Suprapubic skin (tissue), 4 donors: Measurements from ENCODE around the gene SLC47A2. TPM values are rescaled to one million over a fixed set of nuclear protein-coding genes. Genes with fewer than 3 reads are reported as not detected.
A peak's percentile ranks its signal among the peaks of the same experiment; 100 is the strongest.

Experiments
- DNase-seq, 2 donors: peaks; one replicate each; pipeline ENCODE4 v3.0.0-alpha.2; 2019; ENCODE audit warnings: low spot score in 2 of 2
- H3K27ac ChIP-seq: fragments of 200-600 bp; sonication (generic); one replicate; pipeline ENCODE4 v1.5.1; 2019
- H3K27me3 ChIP-seq: fragments of 200-600 bp; sonication (generic); one replicate; pipeline ENCODE4 v1.5.1; 2019
- H3K36me3 ChIP-seq: fragments of 200-600 bp; sonication (generic); one replicate; pipeline ENCODE4 v1.5.1; 2019
- H3K4me1 ChIP-seq: fragments of 200-600 bp; sonication (generic); one replicate; pipeline ENCODE4 v1.5.1; 2019
- H3K4me3 ChIP-seq: fragments of 200-600 bp; sonication (generic); one replicate; pipeline ENCODE4 v1.5.1; 2019; ENCODE audit warnings: mild to moderate bottlenecking
- H3K9me3 ChIP-seq: fragments of 200-600 bp; sonication (generic); one replicate; pipeline ENCODE4 v1.5.1; 2019
- EP300 ChIP-seq: sonication (generic); formaldehyde crosslinking; IDR thresholded peaks from one replicate; pipeline ENCODE4 v1.6.1; 2017; ENCODE audit warnings: antibody characterized with exemption
- POLR2A ChIP-seq, 2 donors: fragments of 450-650 bp; IDR thresholded peaks; one replicate each; pipeline ENCODE4 v1.6.1; 2017; ENCODE audit warnings: antibody characterized with exemption in 2 of 2, mild to moderate bottlenecking in 2 of 2, moderate library complexity in 2 of 2
- POLR2AphosphoS5 ChIP-seq, 3 donors: sonication (generic); formaldehyde crosslinking; IDR thresholded peaks; one replicate each; pipeline ENCODE4 v1.6.1; 2017; ENCODE audit warnings: antibody characterized with exemption in 3 of 3
- WGBS: methylation state at CpG from one replicate; pipeline ENCODE4 v1.1.5; 2018; 5-methylcytosine and 5-hydroxymethylcytosine counted together
- total RNA-seq, 4 donors: library from RNA; depleted of rRNA; stranded (reverse); fragments of >200 nt; gene quantifications; one replicate each; pipeline ENCODE4 v1.1.0, GENCODE V29; 2016
- TF ChIP-seq, protein P1 (sequence below), 2 donors: fragments of 200-600 bp in 1 of 2; fragments of 450-650 bp in 1 of 2; sonication (generic) in 1 of 2; IDR thresholded peaks; one replicate each; pipeline ENCODE4 v1.5.1; 2016 to 2019; ENCODE audit warnings: antibody characterized with exemption in 2 of 2, mild to moderate bottlenecking in 1 of 2, moderate library complexity in 1 of 2

SLC47A2 gene
- total RNA-seq, 4 donors from 2014 or later: 0.96 to 7.9 (median 2.5) TPM; not detected in 1

DNA sequence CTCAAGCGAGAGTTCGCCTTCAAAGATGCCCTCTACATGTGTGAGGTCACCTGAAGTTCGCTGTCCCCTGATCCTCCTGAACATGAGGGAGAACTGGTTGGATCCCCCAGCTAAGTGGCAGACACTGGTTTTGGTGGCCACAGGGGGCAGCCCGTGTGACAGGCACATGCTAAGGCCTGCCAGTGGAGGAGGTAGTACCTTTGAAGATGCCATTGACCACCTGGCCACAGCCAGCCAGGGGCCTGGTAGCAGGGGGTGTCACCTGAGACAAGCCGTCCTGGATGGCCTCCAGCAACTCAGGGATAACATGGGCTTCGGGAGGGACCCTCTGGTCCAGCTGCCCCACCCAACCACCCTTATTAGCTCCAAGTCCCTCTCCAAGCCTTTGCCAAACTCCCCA lies 39.0 kb upstream of the SLC47A2 start:
- 92% methylated on average over 6 of the region's 6 CpGs for WGBS
- Histone ChIP-seq H3K4me1 (peaks cover 35% of the 10 kb centered on the region), H3K4me3 (no peak overlapping the region), H3K27ac (no peak overlapping the region), H3K9me3 (no peaks in the 10 kb centered on the region), H3K27me3 (no peaks in the 10 kb centered on the region), H3K36me3 (no peaks in the 10 kb centered on the region)
- peak in 1 of 2 donors; percentile 40 for DNase-seq
- TF ChIP-seq EP300: no peak
- TF ChIP-seq POLR2A (IDR thresholded peaks at IDR 0.05): no peak
- TF ChIP-seq, protein P1, sequence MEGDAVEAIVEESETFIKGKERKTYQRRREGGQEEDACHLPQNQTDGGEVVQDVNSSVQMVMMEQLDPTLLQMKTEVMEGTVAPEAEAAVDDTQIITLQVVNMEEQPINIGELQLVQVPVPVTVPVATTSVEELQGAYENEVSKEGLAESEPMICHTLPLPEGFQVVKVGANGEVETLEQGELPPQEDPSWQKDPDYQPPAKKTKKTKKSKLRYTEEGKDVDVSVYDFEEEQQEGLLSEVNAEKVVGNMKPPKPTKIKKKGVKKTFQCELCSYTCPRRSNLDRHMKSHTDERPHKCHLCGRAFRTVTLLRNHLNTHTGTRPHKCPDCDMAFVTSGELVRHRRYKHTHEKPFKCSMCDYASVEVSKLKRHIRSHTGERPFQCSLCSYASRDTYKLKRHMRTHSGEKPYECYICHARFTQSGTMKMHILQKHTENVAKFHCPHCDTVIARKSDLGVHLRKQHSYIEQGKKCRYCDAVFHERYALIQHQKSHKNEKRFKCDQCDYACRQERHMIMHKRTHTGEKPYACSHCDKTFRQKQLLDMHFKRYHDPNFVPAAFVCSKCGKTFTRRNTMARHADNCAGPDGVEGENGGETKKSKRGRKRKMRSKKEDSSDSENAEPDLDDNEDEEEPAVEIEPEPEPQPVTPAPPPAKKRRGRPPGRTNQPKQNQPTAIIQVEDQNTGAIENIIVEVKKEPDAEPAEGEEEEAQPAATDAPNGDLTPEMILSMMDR (IDR thresholded peaks at IDR 0.05): no peak
- no peak for TF ChIP-seq POLR2AphosphoS5 (IDR thresholded peaks at IDR 0.05)

DNA sequence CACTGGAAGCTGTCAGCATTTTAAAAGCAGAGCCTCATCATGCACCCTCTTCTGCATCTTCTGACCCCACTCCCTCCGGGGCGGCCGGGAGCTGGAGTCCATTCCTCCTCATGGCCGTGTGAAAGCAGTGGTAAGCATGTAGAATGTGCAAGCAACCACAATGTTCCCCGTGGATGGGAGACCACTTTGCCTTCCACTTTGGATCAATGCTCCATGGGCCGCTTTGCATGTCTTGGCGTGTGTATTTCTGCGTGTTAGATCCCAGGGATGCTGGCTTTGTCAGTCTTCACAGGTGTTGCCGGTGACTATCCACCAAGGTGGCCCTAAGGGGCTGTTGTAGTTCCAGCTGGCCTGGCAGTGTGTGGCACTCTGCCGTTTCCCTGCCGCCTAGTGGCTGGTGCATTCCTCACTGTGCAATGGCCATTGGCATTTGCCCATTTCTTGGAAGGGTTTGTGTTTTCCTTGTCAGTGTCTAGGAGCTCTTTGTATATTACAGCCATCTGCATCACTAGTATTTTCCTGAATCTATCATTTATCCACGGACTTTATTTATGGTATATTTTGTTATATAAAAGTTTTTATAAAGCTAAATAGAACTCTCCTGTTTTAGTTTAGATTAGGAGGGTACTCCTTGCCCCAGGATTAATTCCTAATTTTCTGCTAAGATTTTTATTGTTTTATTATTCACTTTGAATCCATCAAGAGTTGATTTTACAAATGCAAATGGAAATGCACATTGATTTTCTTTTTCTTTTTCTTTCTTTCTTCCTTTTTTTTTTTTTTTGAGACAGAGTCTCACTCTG lies 37.5 kb upstream of the SLC47A2 start:
- DNase-seq: no peak
- WGBS: 40% methylated on average over 12 of the region's 12 CpGs
- TF ChIP-seq, protein P1 (IDR thresholded peaks at IDR 0.05): peak; percentile 34 to 50
- TF ChIP-seq EP300: no peak
- no peak overlapping the region for H3K4me3 ChIP-seq
- H3K4me1 ChIP-seq: peaks cover 39% of the 10 kb centered on the region
- H3K27ac ChIP-seq: peak overlapping the region; percentile 77
- no peaks in the 10 kb centered on the region for H3K36me3 ChIP-seq
- no peaks in the 10 kb centered on the region for H3K27me3 ChIP-seq
- H3K9me3 ChIP-seq: no peaks in the 10 kb centered on the region

DNA sequence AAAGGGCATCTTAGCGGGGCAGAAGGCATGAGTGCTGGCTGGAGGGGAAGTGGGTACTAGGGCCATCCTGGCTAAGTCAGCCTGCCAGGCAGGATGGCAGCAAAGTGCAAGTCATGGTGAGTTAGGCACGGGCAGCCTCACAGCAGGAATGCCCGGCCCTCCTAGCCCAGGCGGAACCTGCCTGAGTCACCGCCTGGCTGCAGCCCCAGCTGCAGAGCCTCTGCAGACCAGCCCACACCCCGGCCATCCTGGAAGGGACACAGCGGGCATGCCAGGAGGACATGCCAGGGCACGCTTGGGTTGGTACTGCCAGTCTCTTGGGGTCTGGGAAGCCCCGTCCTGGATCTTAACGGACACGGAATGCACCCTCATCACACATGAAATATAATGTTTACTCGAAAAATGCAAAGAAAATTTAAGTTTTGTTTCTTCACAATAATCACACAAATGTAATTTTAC lies 36.7 kb upstream of the SLC47A2 start:
- H3K4me3 ChIP-seq: no peak overlapping the region

DNA sequence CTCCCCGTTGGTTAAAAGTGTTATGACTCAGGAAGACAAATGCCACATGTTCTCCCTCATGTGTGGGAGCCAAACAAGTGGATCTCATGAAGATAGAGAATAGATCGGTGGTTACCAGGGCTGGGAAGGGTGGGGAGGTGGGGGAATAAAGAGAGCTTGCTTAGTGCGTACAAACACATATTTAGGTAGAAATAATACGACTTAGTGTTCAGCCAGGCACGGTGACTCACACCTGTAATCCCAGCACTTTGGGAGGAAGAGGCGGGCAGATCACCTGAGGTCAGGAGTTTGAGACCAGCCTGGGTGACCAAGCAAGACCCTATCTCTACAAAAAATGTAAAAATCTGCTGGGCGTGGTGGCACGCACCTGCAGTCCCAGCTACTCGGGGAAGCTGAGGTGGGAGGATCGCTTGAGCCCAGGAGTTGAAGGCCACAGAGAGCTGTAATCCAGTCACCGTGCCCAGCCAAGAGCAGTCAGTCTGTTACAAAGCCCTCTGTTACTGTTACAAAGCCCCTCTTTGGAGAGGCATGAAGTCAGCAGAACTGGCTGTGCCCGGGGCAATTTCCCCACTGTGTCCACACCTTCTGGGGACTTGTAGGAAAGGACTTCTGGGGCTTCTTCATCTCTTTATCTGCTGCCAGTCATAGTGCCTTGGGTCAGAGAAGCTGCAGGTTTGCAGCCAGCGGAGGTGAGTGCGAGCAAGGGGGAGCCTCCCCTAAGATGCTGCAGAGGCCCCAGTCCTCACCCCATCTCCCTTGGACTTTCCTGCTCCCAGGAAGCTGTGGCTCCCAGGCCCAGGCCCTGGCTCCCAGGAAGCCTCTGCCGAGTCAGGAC lies 36.0 kb upstream of the SLC47A2 start:
- Histone ChIP-seq H3K9me3 (no peaks in the 10 kb centered on the region), H3K4me1 (peaks cover 52% of the 10 kb centered on the region), H3K27me3 (no peaks in the 10 kb centered on the region), H3K36me3 (no peaks in the 10 kb centered on the region), H3K4me3 (no peak overlapping the region), H3K27ac (peak overlapping the region; percentile 77)
- WGBS: 71% methylated on average over 13 of the region's 15 CpGs
- TF ChIP-seq EP300: no peak
- no peak for TF ChIP-seq POLR2AphosphoS5 (IDR thresholded peaks at IDR 0.05)
- TF ChIP-seq, protein P1 (IDR thresholded peaks at IDR 0.05): no peak
- no peak for TF ChIP-seq POLR2A (IDR thresholded peaks at IDR 0.05)
- DNase-seq: no peak

More for the DNA sequence above, 36.7 kb upstream of the SLC47A2 start:
- H3K9me3 ChIP-seq: no peaks in the 10 kb centered on the region
- 35% methylated on average over 11 of the region's 12 CpGs for WGBS
- DNase-seq: no peak
- peaks cover 46% of the 10 kb centered on the region for H3K4me1 ChIP-seq
- no peaks in the 10 kb centered on the region for H3K27me3 ChIP-seq
- TF ChIP-seq, protein P1 (IDR thresholded peaks at IDR 0.05): no peak
- TF ChIP-seq POLR2AphosphoS5 (IDR thresholded peaks at IDR 0.05): peak in 2 of 3 donors; percentile 49 to 73
- no peaks in the 10 kb centered on the region for H3K36me3 ChIP-seq
- peak overlapping the region; percentile 77 for H3K27ac ChIP-seq

DNA sequence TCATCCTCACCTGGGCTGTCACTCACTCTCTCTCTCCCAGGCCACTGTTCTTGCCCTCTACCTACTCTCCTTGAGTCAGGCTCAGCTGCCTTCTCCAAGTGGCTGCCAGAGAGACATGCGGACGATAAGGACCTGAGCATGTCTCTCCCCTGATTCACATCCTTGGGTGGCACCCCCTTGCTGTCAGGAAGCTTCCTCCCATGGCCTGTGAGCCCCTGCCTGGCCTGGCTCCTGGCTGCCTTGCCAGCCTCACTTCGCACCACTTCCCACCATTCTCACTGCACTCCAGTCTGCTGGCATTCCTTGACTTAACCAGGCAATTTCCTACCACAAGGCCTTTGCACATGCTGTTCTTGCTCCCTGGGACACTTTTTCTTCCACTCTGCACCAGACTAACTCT lies 34.5 kb upstream of the SLC47A2 start:
- Histone ChIP-seq H3K27ac (peak overlapping the region; percentile 43), H3K27me3 (no peaks in the 10 kb centered on the region), H3K9me3 (no peaks in the 10 kb centered on the region), H3K36me3 (no peaks in the 10 kb centered on the region), H3K4me3 (no peak overlapping the region), H3K4me1 (peaks cover 65% of the 10 kb centered on the region)
- 83% methylated on average over 3 of the region's 3 CpGs for WGBS
- TF ChIP-seq EP300 (no peak), POLR2A (IDR thresholded peaks at IDR 0.05) (no peak), POLR2AphosphoS5 (IDR thresholded peaks at IDR 0.05) (no peak)
- TF ChIP-seq, protein P1 (IDR thresholded peaks at IDR 0.05): no peak
- DNase-seq: no peak
